Germinal center (tissue), 1 donor: Measurements from ENCODE around the gene TBC1D2B.
A peak's percentile ranks its signal among the peaks of the same experiment; 100 is the strongest.

Source experiments
- DNase-seq: peaks from one replicate; pipeline ENCODE4 v3.0.0; 2012; ENCODE audit warnings: mixed read lengths, low spot score

The TBC1D2B gene

GRCh38 chr15:78034495-78035191 lies 42.9 kb downstream of the TBC1D2B start:
- no peak for DNase-seq

- DNase-seq, result no peak
Observed at GRCh38 chr15:78033864-78034263, 43.6 kb downstream of the TBC1D2B start.

GRCh38 chr15:78032671-78033070 lies 44.8 kb downstream of the TBC1D2B start:
- no peak for DNase-seq

GRCh38 chr15:78024883-78025282 lies 52.6 kb downstream of the TBC1D2B start:
- no peak for DNase-seq

- no peak for DNase-seq
Observed at GRCh38 chr15:78024519-78024870, 53.0 kb downstream of the TBC1D2B start.

GRCh38 chr15:78023865-78024518 lies 53.5 kb downstream of the TBC1D2B start:
- no peak for DNase-seq

- DNase-seq, result no peak
Observed at GRCh38 chr15:78023081-78023665, 54.3 kb downstream of the TBC1D2B start.

GRCh38 chr15:78021761-78022160 lies 55.8 kb downstream of the TBC1D2B start:
- DNase-seq, result no peak

- no peak for DNase-seq
Observed at GRCh38 chr15:78020007-78020406, 57.5 kb downstream of the TBC1D2B start.

GRCh38 chr15:78018946-78019644 lies 58.4 kb downstream of the TBC1D2B start:
- peak; percentile 28 for DNase-seq

GRCh38 chr15:78018445-78018844 lies 59.1 kb downstream of the TBC1D2B start:
- DNase-seq, result no peak

- DNase-seq, result no peak
Observed at GRCh38 chr15:78016860-78017259, 60.7 kb downstream of the TBC1D2B start.

- DNase-seq, result no peak
Observed at GRCh38 chr15:78012643-78013077, 64.9 kb downstream of the TBC1D2B start.

- no peak for DNase-seq
Observed at GRCh38 chr15:78010067-78010466, 67.4 kb downstream of the TBC1D2B start.

- no peak for DNase-seq
Observed at GRCh38 chr15:78007964-78008886, 69.3 kb downstream of the TBC1D2B start.

GRCh38 chr15:78007211-78007931 lies 70.1 kb downstream of the TBC1D2B start:
- DNase-seq, result no peak

GRCh38 chr15:78006567-78007205 lies 70.8 kb downstream of the TBC1D2B start:
- DNase-seq, result no peak

- no peak for DNase-seq
Observed at GRCh38 chr15:78004919-78005634, 72.4 kb downstream of the TBC1D2B start.

GRCh38 chr15:78004222-78004727 lies 73.2 kb downstream of the TBC1D2B start:
- no peak for DNase-seq
